ENCODE measurements around the gene SERPINB2.

DNA sequence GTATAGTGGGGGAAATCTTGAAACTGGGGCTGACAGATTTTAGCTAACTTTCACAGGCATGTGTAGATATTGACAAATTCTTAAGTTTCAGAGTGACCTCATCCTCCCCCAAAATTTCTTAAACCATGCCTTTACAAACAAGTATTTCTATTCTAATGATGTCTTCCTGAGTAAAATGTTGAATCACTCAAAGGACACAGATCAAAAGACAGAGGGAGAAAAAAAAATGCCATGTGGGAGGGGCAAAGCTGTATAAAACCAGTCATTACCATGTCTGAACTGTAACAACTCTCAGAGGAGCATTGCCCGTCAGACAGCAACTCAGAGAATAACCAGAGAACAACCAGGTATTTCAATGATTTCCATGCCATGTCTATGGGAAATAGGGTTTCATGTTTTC, at the start of gene SERPINB2:
- TF ChIP-seq EZH2 (conservative IDR thresholded peaks at IDR 0.05; ENCODE audit: low read depth, low read length): no peak
- TF ChIP-seq CTCF (CRISPR knock-in tag; IDR thresholded peaks at IDR 0.05): no peak
- no peak for TF ChIP-seq REST (IDR thresholded peaks at IDR 0.05; ENCODE audit: borderline replicate concordance in 1 of 2, low read depth in 1 of 2, low read length in 2 of 2)
- TF ChIP-seq ZFP36L2 (CRISPR knock-in tag; IDR thresholded peaks at IDR 0.05): no peak
- TF ChIP-seq SIN3B (IDR thresholded peaks at IDR 0.05; ENCODE audit: low read length): no peak
